GM04504 (cell line): ENCODE measurements around the gene FHIT.

ENCODE experiments used
- DNase-seq: peaks from one replicate; pipeline ENCODE4 v3.0.0-alpha.2; 2012; ENCODE audit warnings: low read depth

FHIT gene

GRCh38 chr3:60622349-60622748 is 628.9 kb downstream of the FHIT start:
- DNase-seq: no peak

- DNase-seq: no peak
Observed at GRCh38 chr3:60617188-60617587, 634.1 kb downstream of the FHIT start.

GRCh38 chr3:60613769-60614303 is 637.4 kb downstream of the FHIT start:
- no peak for DNase-seq

GRCh38 chr3:60610441-60611112 is 640.7 kb downstream of the FHIT start:
- peak; percentile 65 for DNase-seq

- no peak for DNase-seq
Observed at GRCh38 chr3:60609446-60609845, 641.8 kb downstream of the FHIT start.

GRCh38 chr3:60603860-60604259 is 647.4 kb downstream of the FHIT start:
- no peak for DNase-seq

GRCh38 chr3:60600848-60601247 is 650.4 kb downstream of the FHIT start:
- no peak for DNase-seq

- DNase-seq: no peak
Observed at GRCh38 chr3:60599586-60599985, 651.7 kb downstream of the FHIT start.

GRCh38 chr3:60598671-60599070 is 652.6 kb downstream of the FHIT start:
- DNase-seq: no peak

GRCh38 chr3:60594025-60594424 is 657.2 kb downstream of the FHIT start:
- no peak for DNase-seq

GRCh38 chr3:60591267-60591666 is 660.0 kb downstream of the FHIT start:
- DNase-seq: no peak

GRCh38 chr3:60588806-60589205 is 662.4 kb downstream of the FHIT start:
- DNase-seq: peak; percentile 55

GRCh38 chr3:60585918-60586317 is 665.3 kb downstream of the FHIT start:
- no peak for DNase-seq

- DNase-seq: no peak
Observed at GRCh38 chr3:60584250-60584649, 667.0 kb downstream of the FHIT start.

GRCh38 chr3:60582288-60582687 is 669.0 kb downstream of the FHIT start:
- no peak for DNase-seq

GRCh38 chr3:60580809-60581208 is 670.4 kb downstream of the FHIT start:
- DNase-seq: no peak

- DNase-seq: peak; percentile 74
Observed at GRCh38 chr3:60579734-60580133, 671.5 kb downstream of the FHIT start.

- no peak for DNase-seq
Observed at GRCh38 chr3:60578936-60579335, 672.3 kb downstream of the FHIT start.

GRCh38 chr3:60577601-60578000 is 673.7 kb downstream of the FHIT start:
- DNase-seq: no peak

GRCh38 chr3:60575718-60576272 is 675.5 kb downstream of the FHIT start:
- DNase-seq: no peak

- DNase-seq: no peak
Observed at GRCh38 chr3:60574046-60574769, 677.0 kb downstream of the FHIT start.

- no peak for DNase-seq
Observed at GRCh38 chr3:60573494-60573893, 677.8 kb downstream of the FHIT start.

- no peak for DNase-seq
Observed at GRCh38 chr3:60571511-60571910, 679.7 kb downstream of the FHIT start.
